K562 (cell line): ENCODE results near the gene PRSS12. TPM values are rescaled to one million over a fixed set of nuclear protein-coding genes. Genes with fewer than 3 reads are reported as not detected.

ENCODE experiments used
- polyA plus RNA-seq, 8 experiments: library from polyadenylated mRNA; depleted of rRNA in 4 of 8; stranded (reverse) in 5 of 8; unstranded in 3 of 8; fragments of >200 nt; fragmentation: Nextera tagmentation in 2 of 8; fragmentation: Illumina TruSeq in 1 of 8; extraction: Ambion mirVana in 2 of 8; extraction: Trizol in 1 of 8; gene quantifications; 2 replicates each; pipeline versions ENCODE4 v1.2.1 to v1.2.3, GENCODE V29; 2011 to 2014; ENCODE audit warnings: inconsistent platforms in 1 of 8, missing spikeins in 1 of 8
- small RNA-seq: library from RNA; depleted of rRNA; stranded (forward); fragments of <200 nt; gene quantifications from one replicate; pipeline ENCODE3, GENCODE V24; 2014
- total RNA-seq, 7 experiments: library from RNA; depleted of rRNA in 6 of 7; stranded (reverse); fragments of >200 nt in 6 of 7; fragmentation: Illumina TruSeq in 2 of 7; extraction: Trizol in 2 of 7; gene quantifications; 2 replicates each; pipeline versions ENCODE4 v1.2.1 to v1.2.3, GENCODE V29; 2011 to 2021; ENCODE audit warnings: low replicate concordance in 1 of 7
- TF ChIP-seq, protein P1 (sequence below): fragments of 200-600 bp; sonication (generic); IDR thresholded peaks from one replicate; pipeline ENCODE4 v1.6.1; 2012; ENCODE audit warnings: mild to moderate bottlenecking, low read depth, low read length, inconsistent platforms

Gene PRSS12
- total and polyA plus RNA-seq, 9 of the 15 experiments (the other 6 are each of a cell fraction or from before 2014, with no cell fraction given): 0.06 to 0.11 (median 0.09) TPM; not detected in 6

DNA sequence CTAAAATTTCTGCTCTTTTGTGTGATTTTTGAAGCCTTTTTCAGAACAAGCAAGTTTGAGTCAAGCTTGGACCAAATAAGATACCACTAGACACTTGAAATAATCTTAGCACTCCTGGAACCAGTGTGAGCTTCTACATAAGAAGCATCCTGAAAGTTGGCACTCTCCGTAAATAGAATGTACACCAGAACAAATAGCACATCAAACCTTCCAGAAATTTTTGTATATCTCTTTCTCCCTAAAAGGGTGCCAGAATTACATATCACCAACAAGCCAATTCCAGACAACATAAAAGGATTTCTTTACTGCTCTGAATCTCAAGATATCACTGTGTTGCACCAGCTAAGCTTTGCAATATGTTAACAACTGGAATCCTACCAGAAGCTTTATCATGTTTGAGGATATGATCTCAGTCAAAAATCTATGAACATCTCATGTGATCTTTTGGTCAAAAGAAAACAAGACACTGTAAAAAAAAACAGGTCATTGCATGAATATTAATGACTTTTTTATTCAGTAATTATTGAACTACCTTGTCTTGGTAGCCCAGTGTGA lies 117.2 kb downstream of the PRSS12 start (continued):
- TF ChIP-seq, protein P1, sequence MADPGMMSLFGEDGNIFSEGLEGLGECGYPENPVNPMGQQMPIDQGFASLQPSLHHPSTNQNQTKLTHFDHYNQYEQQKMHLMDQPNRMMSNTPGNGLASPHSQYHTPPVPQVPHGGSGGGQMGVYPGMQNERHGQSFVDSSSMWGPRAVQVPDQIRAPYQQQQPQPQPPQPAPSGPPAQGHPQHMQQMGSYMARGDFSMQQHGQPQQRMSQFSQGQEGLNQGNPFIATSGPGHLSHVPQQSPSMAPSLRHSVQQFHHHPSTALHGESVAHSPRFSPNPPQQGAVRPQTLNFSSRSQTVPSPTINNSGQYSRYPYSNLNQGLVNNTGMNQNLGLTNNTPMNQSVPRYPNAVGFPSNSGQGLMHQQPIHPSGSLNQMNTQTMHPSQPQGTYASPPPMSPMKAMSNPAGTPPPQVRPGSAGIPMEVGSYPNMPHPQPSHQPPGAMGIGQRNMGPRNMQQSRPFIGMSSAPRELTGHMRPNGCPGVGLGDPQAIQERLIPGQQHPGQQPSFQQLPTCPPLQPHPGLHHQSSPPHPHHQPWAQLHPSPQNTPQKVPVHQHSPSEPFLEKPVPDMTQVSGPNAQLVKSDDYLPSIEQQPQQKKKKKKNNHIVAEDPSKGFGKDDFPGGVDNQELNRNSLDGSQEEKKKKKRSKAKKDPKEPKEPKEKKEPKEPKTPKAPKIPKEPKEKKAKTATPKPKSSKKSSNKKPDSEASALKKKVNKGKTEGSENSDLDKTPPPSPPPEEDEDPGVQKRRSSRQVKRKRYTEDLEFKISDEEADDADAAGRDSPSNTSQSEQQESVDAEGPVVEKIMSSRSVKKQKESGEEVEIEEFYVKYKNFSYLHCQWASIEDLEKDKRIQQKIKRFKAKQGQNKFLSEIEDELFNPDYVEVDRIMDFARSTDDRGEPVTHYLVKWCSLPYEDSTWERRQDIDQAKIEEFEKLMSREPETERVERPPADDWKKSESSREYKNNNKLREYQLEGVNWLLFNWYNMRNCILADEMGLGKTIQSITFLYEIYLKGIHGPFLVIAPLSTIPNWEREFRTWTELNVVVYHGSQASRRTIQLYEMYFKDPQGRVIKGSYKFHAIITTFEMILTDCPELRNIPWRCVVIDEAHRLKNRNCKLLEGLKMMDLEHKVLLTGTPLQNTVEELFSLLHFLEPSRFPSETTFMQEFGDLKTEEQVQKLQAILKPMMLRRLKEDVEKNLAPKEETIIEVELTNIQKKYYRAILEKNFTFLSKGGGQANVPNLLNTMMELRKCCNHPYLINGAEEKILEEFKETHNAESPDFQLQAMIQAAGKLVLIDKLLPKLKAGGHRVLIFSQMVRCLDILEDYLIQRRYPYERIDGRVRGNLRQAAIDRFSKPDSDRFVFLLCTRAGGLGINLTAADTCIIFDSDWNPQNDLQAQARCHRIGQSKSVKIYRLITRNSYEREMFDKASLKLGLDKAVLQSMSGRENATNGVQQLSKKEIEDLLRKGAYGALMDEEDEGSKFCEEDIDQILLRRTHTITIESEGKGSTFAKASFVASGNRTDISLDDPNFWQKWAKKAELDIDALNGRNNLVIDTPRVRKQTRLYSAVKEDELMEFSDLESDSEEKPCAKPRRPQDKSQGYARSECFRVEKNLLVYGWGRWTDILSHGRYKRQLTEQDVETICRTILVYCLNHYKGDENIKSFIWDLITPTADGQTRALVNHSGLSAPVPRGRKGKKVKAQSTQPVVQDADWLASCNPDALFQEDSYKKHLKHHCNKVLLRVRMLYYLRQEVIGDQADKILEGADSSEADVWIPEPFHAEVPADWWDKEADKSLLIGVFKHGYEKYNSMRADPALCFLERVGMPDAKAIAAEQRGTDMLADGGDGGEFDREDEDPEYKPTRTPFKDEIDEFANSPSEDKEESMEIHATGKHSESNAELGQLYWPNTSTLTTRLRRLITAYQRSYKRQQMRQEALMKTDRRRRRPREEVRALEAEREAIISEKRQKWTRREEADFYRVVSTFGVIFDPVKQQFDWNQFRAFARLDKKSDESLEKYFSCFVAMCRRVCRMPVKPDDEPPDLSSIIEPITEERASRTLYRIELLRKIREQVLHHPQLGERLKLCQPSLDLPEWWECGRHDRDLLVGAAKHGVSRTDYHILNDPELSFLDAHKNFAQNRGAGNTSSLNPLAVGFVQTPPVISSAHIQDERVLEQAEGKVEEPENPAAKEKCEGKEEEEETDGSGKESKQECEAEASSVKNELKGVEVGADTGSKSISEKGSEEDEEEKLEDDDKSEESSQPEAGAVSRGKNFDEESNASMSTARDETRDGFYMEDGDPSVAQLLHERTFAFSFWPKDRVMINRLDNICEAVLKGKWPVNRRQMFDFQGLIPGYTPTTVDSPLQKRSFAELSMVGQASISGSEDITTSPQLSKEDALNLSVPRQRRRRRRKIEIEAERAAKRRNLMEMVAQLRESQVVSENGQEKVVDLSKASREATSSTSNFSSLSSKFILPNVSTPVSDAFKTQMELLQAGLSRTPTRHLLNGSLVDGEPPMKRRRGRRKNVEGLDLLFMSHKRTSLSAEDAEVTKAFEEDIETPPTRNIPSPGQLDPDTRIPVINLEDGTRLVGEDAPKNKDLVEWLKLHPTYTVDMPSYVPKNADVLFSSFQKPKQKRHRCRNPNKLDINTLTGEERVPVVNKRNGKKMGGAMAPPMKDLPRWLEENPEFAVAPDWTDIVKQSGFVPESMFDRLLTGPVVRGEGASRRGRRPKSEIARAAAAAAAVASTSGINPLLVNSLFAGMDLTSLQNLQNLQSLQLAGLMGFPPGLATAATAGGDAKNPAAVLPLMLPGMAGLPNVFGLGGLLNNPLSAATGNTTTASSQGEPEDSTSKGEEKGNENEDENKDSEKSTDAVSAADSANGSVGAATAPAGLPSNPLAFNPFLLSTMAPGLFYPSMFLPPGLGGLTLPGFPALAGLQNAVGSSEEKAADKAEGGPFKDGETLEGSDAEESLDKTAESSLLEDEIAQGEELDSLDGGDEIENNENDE: no peak

Small RNAs within 50 kb of the gene (small RNA-seq; reads per million reads assigned to genes)
- gene SNORA24: not detected
